ENCODE data around the gene TACR1.

DNA sequence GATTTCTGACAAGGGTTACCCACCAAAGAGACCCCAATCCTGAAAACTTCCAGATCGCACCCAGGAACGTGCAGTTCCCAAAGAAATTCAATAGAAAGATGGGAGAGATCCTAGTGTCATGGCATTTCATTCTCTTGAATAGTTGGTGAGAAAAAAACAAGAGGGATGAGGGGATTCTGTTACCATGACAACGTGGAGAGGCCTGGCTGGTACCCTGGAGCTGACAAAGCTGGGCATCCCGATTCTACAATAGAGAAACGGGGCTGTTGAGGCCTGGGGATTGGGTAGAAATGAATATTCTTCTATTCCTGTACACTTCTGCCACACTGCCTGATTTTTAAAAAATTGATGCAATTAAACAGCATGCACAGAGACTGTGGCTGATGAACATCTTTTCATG, 199.9 kb downstream of the TACR1 start:
- TF ChIP-seq, protein P1, sequence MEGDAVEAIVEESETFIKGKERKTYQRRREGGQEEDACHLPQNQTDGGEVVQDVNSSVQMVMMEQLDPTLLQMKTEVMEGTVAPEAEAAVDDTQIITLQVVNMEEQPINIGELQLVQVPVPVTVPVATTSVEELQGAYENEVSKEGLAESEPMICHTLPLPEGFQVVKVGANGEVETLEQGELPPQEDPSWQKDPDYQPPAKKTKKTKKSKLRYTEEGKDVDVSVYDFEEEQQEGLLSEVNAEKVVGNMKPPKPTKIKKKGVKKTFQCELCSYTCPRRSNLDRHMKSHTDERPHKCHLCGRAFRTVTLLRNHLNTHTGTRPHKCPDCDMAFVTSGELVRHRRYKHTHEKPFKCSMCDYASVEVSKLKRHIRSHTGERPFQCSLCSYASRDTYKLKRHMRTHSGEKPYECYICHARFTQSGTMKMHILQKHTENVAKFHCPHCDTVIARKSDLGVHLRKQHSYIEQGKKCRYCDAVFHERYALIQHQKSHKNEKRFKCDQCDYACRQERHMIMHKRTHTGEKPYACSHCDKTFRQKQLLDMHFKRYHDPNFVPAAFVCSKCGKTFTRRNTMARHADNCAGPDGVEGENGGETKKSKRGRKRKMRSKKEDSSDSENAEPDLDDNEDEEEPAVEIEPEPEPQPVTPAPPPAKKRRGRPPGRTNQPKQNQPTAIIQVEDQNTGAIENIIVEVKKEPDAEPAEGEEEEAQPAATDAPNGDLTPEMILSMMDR (IDR thresholded peaks at IDR 0.05): no peak
- TF ChIP-seq EP300 (IDR thresholded peaks at IDR 0.05): no peak
